GM12878 (cell line): ENCODE results near the gene NCKAP5. TPM values are rescaled to one million over a fixed set of nuclear protein-coding genes. Genes with fewer than 3 reads are reported as not detected.
A peak's percentile ranks its signal among the peaks of the same experiment; 100 is the strongest.

Source experiments
- ATAC-seq: fragments of 200-7000 bp; cut with Tn5 transposase; 3 replicates; pipeline ENCODE4 v1.9.1; 2020; ENCODE audit warnings: mild to moderate bottlenecking, moderate library complexity
- BruUV-seq: library from RNA; stranded (reverse); fragments of 400-500 nt; replicated peaks from 2 replicates; lab custom pipeline; 2021; lab: Mats Ljungman, UMichigan
- CTCF ChIA-PET: fragments of 300-600 bp; sonication (Branson Sonifier 250); formaldehyde crosslinking; extraction: SDS; loops from one replicate; lab custom pipeline; 2021; ENCODE audit warnings: inconsistent platforms; lab: Yijun Ruan, JAX
- POLR2A ChIA-PET: fragments of 350-600 bp; formaldehyde crosslinking; extraction: SDS; loops from one replicate; lab custom pipeline; 2021; ENCODE audit warnings: inconsistent platforms; lab: Charles Lee
- RAD21 ChIA-PET: fragments of 300-600 bp; sonication (Branson Sonifier 250); formaldehyde crosslinking; loops from one replicate; lab custom pipeline; 2023; ENCODE audit warnings: antibody characterized with exemption; ENCODE audit not compliant: unreplicated experiment; lab: Charles Lee
- SMC1A ChIA-PET: fragments of 300-600 bp; sonication (Branson Sonifier 250); formaldehyde crosslinking; loops from one replicate; lab custom pipeline; 2023; ENCODE audit not compliant: unreplicated experiment, uncharacterized antibody; lab: Charles Lee
- DNase-seq: peaks from one replicate; pipeline ENCODE4 v3.0.0-alpha.2; 2011; ENCODE audit warnings: low read depth, low spot score
- FAIRE-seq: peaks from 3 replicates; lab custom pipeline; 2011; peaks lifted over from hg19 to GRCh38; lab: Jason Lieb, UNC
- H2AFZ ChIP-seq: 2 replicates; pipeline ENCODE4 v1.6.0; 2011; ENCODE audit warnings: low read depth, low read length, control low read depth; ENCODE audit not compliant: control insufficient read depth
- H3K27ac ChIP-seq: 2 replicates; pipeline ENCODE4 v1.5.1; 2011; ENCODE audit warnings: control low read depth; ENCODE audit not compliant: control insufficient read depth, insufficient read depth
- H3K27me3 ChIP-seq, 2 experiments: replicated peaks in 1 of 2; 2 replicates each; pipeline versions ENCODE4 v1.6.0 to v1.6.1; 2011; ENCODE audit warnings: low read length in 1 of 2; ENCODE audit not compliant: control insufficient read depth in 2 of 2, insufficient read depth in 2 of 2
- H3K36me3 ChIP-seq, 2 experiments: 2 replicates each; pipeline ENCODE4 v1.5.1; 2011; ENCODE audit warnings: low read length in 1 of 2; ENCODE audit not compliant: control insufficient read depth in 2 of 2, insufficient read depth in 2 of 2
- H3K4me1 ChIP-seq: 2 replicates; pipeline ENCODE4 v1.6.1; 2011; ENCODE audit warnings: mild to moderate bottlenecking, low read length, moderate library complexity, mixed read lengths; ENCODE audit not compliant: control insufficient read depth, insufficient read depth
- H3K4me2 ChIP-seq: 2 replicates; pipeline ENCODE4 v1.6.0; 2011; ENCODE audit warnings: control low read depth; ENCODE audit not compliant: control insufficient read depth, insufficient read depth
- H3K4me3 ChIP-seq: fragments of 200-600 bp; sonication (generic); 2 replicates; pipeline ENCODE4 v1.5.1; 2016
- H3K79me2 ChIP-seq: 2 replicates; pipeline ENCODE4 v1.6.0; 2011; ENCODE audit warnings: low read length; ENCODE audit not compliant: control insufficient read depth, insufficient read depth
- H3K9ac ChIP-seq: 2 replicates; pipeline ENCODE4 v1.8.0; 2011; ENCODE audit warnings: low read length, control low read depth, mixed read lengths; ENCODE audit not compliant: control insufficient read depth, insufficient read depth
- H3K9me3 ChIP-seq: replicated peaks from 3 replicates; pipeline ENCODE4 v1.5.1; 2011; ENCODE audit warnings: mild to moderate bottlenecking, low read length; ENCODE audit not compliant: control insufficient read depth, insufficient read depth
- H4K20me1 ChIP-seq: 2 replicates; pipeline ENCODE4 v1.6.0; 2011; ENCODE audit not compliant: control insufficient read depth, insufficient read depth
- RAD21 ChIP-seq: IDR thresholded peaks from 2 replicates; pipeline ENCODE4 v1.6.1; 2011; ENCODE audit warnings: mild to moderate bottlenecking, low read depth, low read length, moderate library complexity; ENCODE audit not compliant: insufficient read depth
- SMAD1 ChIP-seq: fragments of 450-650 bp; IDR thresholded peaks from 2 replicates; pipeline ENCODE4 v1.6.1; 2018; ENCODE audit warnings: mild to moderate bottlenecking, low read depth; ENCODE audit not compliant: partially characterized antibody
- SMC3 ChIP-seq: IDR thresholded peaks from 2 replicates; pipeline ENCODE4 v1.6.1; 2011; ENCODE audit warnings: low read length, improper control_type of control experiment, borderline replicate concordance
- ZNF207 ChIP-seq: fragments of 450-650 bp; IDR thresholded peaks from 2 replicates; pipeline ENCODE4 v1.6.1; 2014; ENCODE audit warnings: antibody characterized with exemption, mild to moderate bottlenecking, borderline replicate concordance
- ZNF274 ChIP-seq: IDR thresholded peaks from one replicate; pipeline ENCODE4 v1.8.0; 2011; ENCODE audit not compliant: insufficient read length, insufficient read depth
- WGBS: methylation state at CpG from one replicate; pipeline ENCODE4 v1.1.6; 2016; ENCODE audit warnings: low lambda C conversion rate; ENCODE audit not compliant: insufficient replicate concordance, insufficient coverage; ENCODE audit errors: missing lambda C conversion rate; 5-methylcytosine and 5-hydroxymethylcytosine counted together
- in situ Hi-C: fragments of 300-500 bp; cut with MboI; formaldehyde crosslinking; loops from 9 replicates; pipeline ENCODE4 v1.14.3; 2018; ENCODE audit warnings: mixed read lengths
- intact Hi-C: fragments of 100-400 bp; cut with micrococcal nuclease; formaldehyde crosslinking; loops from one replicate; pipeline ENCODE4 v1.14.2; 2022; ENCODE audit not compliant: unreplicated experiment
- polyA plus RNA-seq, 11 experiments: library from polyadenylated mRNA; depleted of rRNA in 4 of 11; unstranded in 6 of 11; stranded (reverse) in 5 of 11; fragments of >200 nt; fragmentation: Nextera tagmentation in 4 of 11; fragmentation: Illumina TruSeq in 1 of 11; extraction: Ambion mirVana in 4 of 11; extraction: Trizol in 1 of 11; gene quantifications; 1 replicate in 1 of 11; 2 replicates in 10 of 11; pipeline versions ENCODE4 v1.2.1 to v1.2.3, GENCODE V29; 2011 to 2016; ENCODE audit warnings: inconsistent platforms in 2 of 11, missing spikeins in 2 of 11, low read depth in 1 of 11
- total RNA-seq, 4 experiments: library from RNA; depleted of rRNA in 3 of 4; stranded (reverse); fragments of >200 nt in 3 of 4; fragmentation: Illumina TruSeq in 1 of 4; extraction: Trizol in 1 of 4; gene quantifications; 2 replicates each; pipeline versions ENCODE4 v1.2.1 to v1.2.3, GENCODE V29; 2013 to 2021
- TF ChIP-seq, protein P1 (sequence below): fragments of 450-650 bp; IDR thresholded peaks from 2 replicates; pipeline ENCODE4 v1.6.1; 2017; ENCODE audit warnings: mild to moderate bottlenecking, moderate library complexity
- TF ChIP-seq, protein P2 (sequence below), 3 experiments: IDR thresholded peaks in 2 of 3; conservative IDR thresholded peaks in 1 of 3; 2 replicates each; pipeline ENCODE4 v1.5.1; 2011; ENCODE audit warnings: low read depth in 3 of 3, low read length in 3 of 3, mild to moderate bottlenecking in 3 of 3, control low read depth in 2 of 3, moderate library complexity in 2 of 3, inconsistent platforms in 1 of 3, mixed read lengths in 1 of 3; ENCODE audit not compliant: control insufficient read depth in 2 of 3, insufficient read depth in 1 of 3; ENCODE audit errors: extremely low read depth in 1 of 3
- TF ChIP-seq, protein P3 (sequence below): fragments of 450-650 bp; IDR thresholded peaks from 2 replicates; pipeline ENCODE4 v1.6.1; 2016; ENCODE audit warnings: mild to moderate bottlenecking, moderate library complexity, borderline replicate concordance

NCKAP5 gene
- total and polyA plus RNA-seq, 10 of the 15 experiments (the other 5 are each of a cell fraction or from before 2014, with no cell fraction given) = 0.06 to 0.44 (median 0.16) TPM

DNA sequence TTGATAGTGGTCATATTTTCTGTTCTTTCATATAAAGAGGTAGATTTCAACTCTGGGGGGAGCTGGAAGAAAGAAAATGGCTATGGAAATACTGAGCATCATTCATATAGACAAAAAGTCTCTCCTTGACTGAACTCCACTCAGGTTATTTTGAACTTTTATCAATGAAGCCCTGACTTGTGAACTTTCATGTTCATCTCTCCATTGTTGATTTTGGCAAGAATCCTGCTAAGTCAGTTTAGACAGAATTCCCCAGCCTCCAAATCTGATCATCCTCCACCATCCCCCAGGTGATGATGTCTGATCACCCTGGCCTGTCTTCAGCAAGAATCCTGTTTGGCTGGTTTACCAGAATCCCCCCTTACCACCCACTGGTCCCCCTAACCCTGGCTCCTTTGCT lies 395.0 kb downstream of the NCKAP5 start (continued):
- TF ChIP-seq, protein P1, sequence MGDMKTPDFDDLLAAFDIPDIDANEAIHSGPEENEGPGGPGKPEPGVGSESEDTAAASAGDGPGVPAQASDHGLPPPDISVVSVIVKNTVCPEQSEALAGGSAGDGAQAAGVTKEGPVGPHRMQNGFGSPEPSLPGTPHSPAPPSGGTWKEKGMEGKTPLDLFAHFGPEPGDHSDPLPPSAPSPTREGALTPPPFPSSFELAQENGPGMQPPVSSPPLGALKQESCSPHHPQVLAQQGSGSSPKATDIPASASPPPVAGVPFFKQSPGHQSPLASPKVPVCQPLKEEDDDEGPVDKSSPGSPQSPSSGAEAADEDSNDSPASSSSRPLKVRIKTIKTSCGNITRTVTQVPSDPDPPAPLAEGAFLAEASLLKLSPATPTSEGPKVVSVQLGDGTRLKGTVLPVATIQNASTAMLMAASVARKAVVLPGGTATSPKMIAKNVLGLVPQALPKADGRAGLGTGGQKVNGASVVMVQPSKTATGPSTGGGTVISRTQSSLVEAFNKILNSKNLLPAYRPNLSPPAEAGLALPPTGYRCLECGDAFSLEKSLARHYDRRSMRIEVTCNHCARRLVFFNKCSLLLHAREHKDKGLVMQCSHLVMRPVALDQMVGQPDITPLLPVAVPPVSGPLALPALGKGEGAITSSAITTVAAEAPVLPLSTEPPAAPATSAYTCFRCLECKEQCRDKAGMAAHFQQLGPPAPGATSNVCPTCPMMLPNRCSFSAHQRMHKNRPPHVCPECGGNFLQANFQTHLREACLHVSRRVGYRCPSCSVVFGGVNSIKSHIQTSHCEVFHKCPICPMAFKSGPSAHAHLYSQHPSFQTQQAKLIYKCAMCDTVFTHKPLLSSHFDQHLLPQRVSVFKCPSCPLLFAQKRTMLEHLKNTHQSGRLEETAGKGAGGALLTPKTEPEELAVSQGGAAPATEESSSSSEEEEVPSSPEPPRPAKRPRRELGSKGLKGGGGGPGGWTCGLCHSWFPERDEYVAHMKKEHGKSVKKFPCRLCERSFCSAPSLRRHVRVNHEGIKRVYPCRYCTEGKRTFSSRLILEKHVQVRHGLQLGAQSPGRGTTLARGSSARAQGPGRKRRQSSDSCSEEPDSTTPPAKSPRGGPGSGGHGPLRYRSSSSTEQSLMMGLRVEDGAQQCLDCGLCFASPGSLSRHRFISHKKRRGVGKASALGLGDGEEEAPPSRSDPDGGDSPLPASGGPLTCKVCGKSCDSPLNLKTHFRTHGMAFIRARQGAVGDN = no peak
- no peak for TF ChIP-seq ZNF207

DNA sequence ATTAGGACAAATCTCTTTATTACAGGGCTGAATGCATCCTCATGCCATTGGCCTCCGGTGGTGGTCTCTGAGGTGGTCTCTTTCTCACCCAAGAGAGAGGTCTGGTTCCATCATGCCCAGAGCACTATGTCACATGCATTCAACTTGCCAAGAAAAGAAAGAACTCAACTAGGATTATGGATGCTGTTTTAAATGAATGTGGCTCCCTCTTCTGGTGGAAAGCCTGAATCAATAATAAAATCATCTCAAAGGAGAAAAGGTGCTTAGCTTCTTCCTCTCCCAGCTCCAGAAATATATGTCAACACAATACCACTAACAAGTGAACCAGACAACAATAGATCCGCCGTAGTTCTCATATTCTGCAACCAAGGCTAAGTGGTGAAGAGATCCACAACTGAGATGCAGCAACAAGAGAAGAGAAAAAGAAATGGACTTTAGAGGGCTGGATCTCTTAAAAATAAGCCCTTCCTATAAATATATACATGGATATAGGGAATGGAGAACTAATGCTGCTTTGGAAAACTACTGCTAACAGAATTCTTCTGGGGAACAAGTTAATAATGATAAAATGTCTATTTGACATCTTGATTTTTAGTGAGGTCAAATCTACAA lies 396.8 kb downstream of the NCKAP5 start:
- POLR2A ChIA-PET = no interaction called here
- Histone ChIP-seq H2AFZ (no peak overlapping the region), H3K4me1 (no peaks in the 10 kb centered on the region), H4K20me1 (no peaks in the 10 kb centered on the region), H3K9ac (no peak overlapping the region), H3K4me3 (no peak overlapping the region), H3K27ac (no peak overlapping the region), H3K4me2 (no peak overlapping the region), H3K27me3 (no peaks in the 10 kb centered on the region; a peak in 2 of 4 replicates), H3K36me3 (no peaks in the 10 kb centered on the region), H3K79me2 (no peaks in the 10 kb centered on the region), H3K9me3 (no peaks in the 10 kb centered on the region)
- intact Hi-C loops (loop anchor here (1.0 to 5.0 kb wide), 5 partner anchors 389 to 904 kb away; partner anchors contain the start of gene LYPD1), in situ Hi-C loops (loop anchor here (5.0 to 25.0 kb wide), 2 partner anchors 624 to 909 kb away; no protein-coding TSS in a partner anchor)
- ATAC-seq (peak; percentile 72), FAIRE-seq (peak; percentile 7), DNase-seq (peak; percentile 3)
- CTCF ChIA-PET = interaction anchor here (0.6 to 3.3 kb wide), 21 partner anchors 10 to 1324 kb away, joined by 3 to 54 read pairs (median 4); no protein-coding TSS in a partner anchor
- TF ChIP-seq, protein P2, sequence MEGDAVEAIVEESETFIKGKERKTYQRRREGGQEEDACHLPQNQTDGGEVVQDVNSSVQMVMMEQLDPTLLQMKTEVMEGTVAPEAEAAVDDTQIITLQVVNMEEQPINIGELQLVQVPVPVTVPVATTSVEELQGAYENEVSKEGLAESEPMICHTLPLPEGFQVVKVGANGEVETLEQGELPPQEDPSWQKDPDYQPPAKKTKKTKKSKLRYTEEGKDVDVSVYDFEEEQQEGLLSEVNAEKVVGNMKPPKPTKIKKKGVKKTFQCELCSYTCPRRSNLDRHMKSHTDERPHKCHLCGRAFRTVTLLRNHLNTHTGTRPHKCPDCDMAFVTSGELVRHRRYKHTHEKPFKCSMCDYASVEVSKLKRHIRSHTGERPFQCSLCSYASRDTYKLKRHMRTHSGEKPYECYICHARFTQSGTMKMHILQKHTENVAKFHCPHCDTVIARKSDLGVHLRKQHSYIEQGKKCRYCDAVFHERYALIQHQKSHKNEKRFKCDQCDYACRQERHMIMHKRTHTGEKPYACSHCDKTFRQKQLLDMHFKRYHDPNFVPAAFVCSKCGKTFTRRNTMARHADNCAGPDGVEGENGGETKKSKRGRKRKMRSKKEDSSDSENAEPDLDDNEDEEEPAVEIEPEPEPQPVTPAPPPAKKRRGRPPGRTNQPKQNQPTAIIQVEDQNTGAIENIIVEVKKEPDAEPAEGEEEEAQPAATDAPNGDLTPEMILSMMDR (IDR thresholded peaks at IDR 0.05 in 2 of 3, conservative IDR thresholded peaks at IDR 0.05 in 1 of 3; ENCODE audit: control insufficient read depth in 2 of 3, extremely low read depth in 1 of 3, insufficient read depth in 1 of 3, low read depth in 3 of 3, low read length in 3 of 3) = peak; percentile 36 to 72 (median 39); a peak in 5 of 6 replicates
- TF ChIP-seq SMAD1 (no peak), SMC3 (peak; percentile 88), RAD21 (peak; percentile 75), ZNF274 (no peak)
- TF ChIP-seq, protein P3, sequence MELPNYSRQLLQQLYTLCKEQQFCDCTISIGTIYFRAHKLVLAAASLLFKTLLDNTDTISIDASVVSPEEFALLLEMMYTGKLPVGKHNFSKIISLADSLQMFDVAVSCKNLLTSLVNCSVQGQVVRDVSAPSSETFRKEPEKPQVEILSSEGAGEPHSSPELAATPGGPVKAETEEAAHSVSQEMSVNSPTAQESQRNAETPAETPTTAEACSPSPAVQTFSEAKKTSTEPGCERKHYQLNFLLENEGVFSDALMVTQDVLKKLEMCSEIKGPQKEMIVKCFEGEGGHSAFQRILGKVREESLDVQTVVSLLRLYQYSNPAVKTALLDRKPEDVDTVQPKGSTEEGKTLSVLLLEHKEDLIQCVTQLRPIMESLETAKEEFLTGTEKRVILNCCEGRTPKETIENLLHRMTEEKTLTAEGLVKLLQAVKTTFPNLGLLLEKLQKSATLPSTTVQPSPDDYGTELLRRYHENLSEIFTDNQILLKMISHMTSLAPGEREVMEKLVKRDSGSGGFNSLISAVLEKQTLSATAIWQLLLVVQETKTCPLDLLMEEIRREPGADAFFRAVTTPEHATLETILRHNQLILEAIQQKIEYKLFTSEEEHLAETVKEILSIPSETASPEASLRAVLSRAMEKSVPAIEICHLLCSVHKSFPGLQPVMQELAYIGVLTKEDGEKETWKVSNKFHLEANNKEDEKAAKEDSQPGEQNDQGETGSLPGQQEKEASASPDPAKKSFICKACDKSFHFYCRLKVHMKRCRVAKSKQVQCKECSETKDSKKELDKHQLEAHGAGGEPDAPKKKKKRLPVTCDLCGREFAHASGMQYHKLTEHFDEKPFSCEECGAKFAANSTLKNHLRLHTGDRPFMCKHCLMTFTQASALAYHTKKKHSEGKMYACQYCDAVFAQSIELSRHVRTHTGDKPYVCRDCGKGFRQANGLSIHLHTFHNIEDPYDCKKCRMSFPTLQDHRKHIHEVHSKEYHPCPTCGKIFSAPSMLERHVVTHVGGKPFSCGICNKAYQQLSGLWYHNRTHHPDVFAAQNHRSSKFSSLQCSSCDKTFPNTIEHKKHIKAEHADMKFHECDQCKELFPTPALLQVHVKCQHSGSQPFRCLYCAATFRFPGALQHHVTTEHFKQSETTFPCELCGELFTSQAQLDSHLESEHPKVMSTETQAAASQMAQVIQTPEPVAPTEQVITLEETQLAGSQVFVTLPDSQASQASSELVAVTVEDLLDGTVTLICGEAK = no peak
- RAD21 ChIA-PET = interaction anchor here (0.7 to 4.9 kb wide), 14 partner anchors 10 to 822 kb away, joined by 3 to 48 read pairs (median 6); no protein-coding TSS in a partner anchor
- WGBS = 0% methylated on average over 3 of the region's 3 CpGs
- SMC1A ChIA-PET = interaction anchor here (0.6 to 7.2 kb wide), 22 partner anchors 14 to 822 kb away, joined by 3 to 67 read pairs (median 3); no protein-coding TSS in a partner anchor
- no TSS peak for BruUV-seq
